Loucy (cell line): ENCODE results near the gene TNK1.

Experiments
- H2AFZ ChIP-seq: fragments of 200-600 bp; sonication (generic); 2 replicates; pipeline ENCODE4 v1.6.0; 2016; ENCODE audit warnings: antibody characterized with exemption, mild to moderate bottlenecking, low read length, moderate library complexity
- H3F3A ChIP-seq: fragments of 200-600 bp; 2 replicates; pipeline ENCODE4 v1.6.0; 2016; ENCODE audit warnings: antibody characterized with exemption, low read depth, mild to moderate bottlenecking
- H3K27me3 ChIP-seq: fragments of 200-600 bp; sonication (generic); 2 replicates; pipeline ENCODE4 v1.6.1; 2014; ENCODE audit warnings: low read length, mild to moderate bottlenecking; ENCODE audit not compliant: insufficient read depth, poor library complexity, severe bottlenecking
- H3K36me3 ChIP-seq: fragments of 200-600 bp; sonication (generic); 2 replicates; pipeline ENCODE4 v1.6.1; 2016; ENCODE audit warnings: low read length; ENCODE audit not compliant: insufficient read depth
- H3K4me1 ChIP-seq: fragments of 200-600 bp; sonication (generic); 2 replicates; pipeline ENCODE4 v1.5.1; 2014; ENCODE audit warnings: low read length, mild to moderate bottlenecking; ENCODE audit not compliant: insufficient read depth, poor library complexity, severe bottlenecking
- H3K4me2 ChIP-seq: fragments of 200-600 bp; sonication (generic); 2 replicates; pipeline ENCODE4 v1.6.0; 2014; ENCODE audit warnings: antibody characterized with exemption, low read length, low read depth, mild to moderate bottlenecking; ENCODE audit not compliant: poor library complexity, severe bottlenecking
- H3K4me3 ChIP-seq: fragments of 200-600 bp; sonication (generic); 2 replicates; pipeline ENCODE4 v1.5.1; 2014; ENCODE audit warnings: low read length, mild to moderate bottlenecking, mixed read lengths; ENCODE audit not compliant: poor library complexity, severe bottlenecking
- H3K79me2 ChIP-seq: fragments of 200-600 bp; sonication (generic); 2 replicates; pipeline ENCODE4 v1.6.1; 2014; ENCODE audit warnings: low read length; ENCODE audit not compliant: insufficient read depth
- H3K9ac ChIP-seq: fragments of 200-600 bp; sonication (generic); 2 replicates; pipeline ENCODE4 v1.6.0; 2014; ENCODE audit warnings: mild to moderate bottlenecking, low read depth, low read length, moderate library complexity; ENCODE audit not compliant: poor library complexity, severe bottlenecking
- H3K9me2 ChIP-seq: fragments of 200-600 bp; sonication (generic); replicated peaks from 2 replicates; pipeline ENCODE4 v1.6.1; 2016; ENCODE audit warnings: low read depth, low read length, mixed read lengths
- H3K9me3 ChIP-seq: fragments of 200-600 bp; sonication (generic); 2 replicates; pipeline ENCODE4 v1.6.1; 2014; ENCODE audit warnings: mild to moderate bottlenecking, antibody characterized with exemption, low read length, low read depth; ENCODE audit not compliant: insufficient read depth
- H4K20me1 ChIP-seq: fragments of 200-600 bp; sonication (generic); 2 replicates; pipeline ENCODE4 v1.6.0; 2014; ENCODE audit warnings: antibody characterized with exemption, low read length, mild to moderate bottlenecking; ENCODE audit not compliant: insufficient read depth, poor library complexity, severe bottlenecking
- CTCF ChIP-seq: fragments of 200-600 bp; sonication (generic); conservative IDR thresholded peaks from 2 replicates; pipeline ENCODE4 v1.5.1; 2014; ENCODE audit warnings: mild to moderate bottlenecking, antibody characterized with exemption, low read length
- EZH2phosphoT487 ChIP-seq: fragments of 200-600 bp; IDR thresholded peaks from 2 replicates; pipeline ENCODE4 v1.6.1; 2018; ENCODE audit warnings: antibody characterized with exemption, mild to moderate bottlenecking, moderate library complexity, borderline replicate concordance

Gene TNK1

GRCh38 chr17:7384489-7385081 is 3.7 kb downstream of the TNK1 start:
- Histone ChIP-seq H3K9me3 (no peaks in the 10 kb centered on the region), H3K4me1 (no peaks in the 10 kb centered on the region), H2AFZ (peak overlapping the region; percentile 59; the same call in 1 of the 2 replicates), H3K4me3 (peak overlapping the region; percentile 57), H3F3A (no peaks in the 10 kb centered on the region), H3K27me3 (no peaks in the 10 kb centered on the region), H4K20me1 (no peaks in the 10 kb centered on the region), H3K79me2 (no peaks in the 10 kb centered on the region), H3K36me3 (no peaks in the 10 kb centered on the region), H3K9me2 (no peaks in the 10 kb centered on the region), H3K9ac (no peak overlapping the region), H3K4me2 (peak overlapping the region; percentile 54)
- no peak for TF ChIP-seq CTCF
- TF ChIP-seq EZH2phosphoT487: no peak

- Histone ChIP-seq H2AFZ (no peak overlapping the region), H3K36me3 (no peaks in the 10 kb centered on the region), H3F3A (no peaks in the 10 kb centered on the region), H3K9me2 (no peaks in the 10 kb centered on the region), H3K27me3 (no peaks in the 10 kb centered on the region), H3K79me2 (no peaks in the 10 kb centered on the region), H3K4me2 (no peak overlapping the region), H4K20me1 (no peaks in the 10 kb centered on the region), H3K9me3 (no peaks in the 10 kb centered on the region), H3K4me1 (peaks cover 6% of the 10 kb centered on the region), H3K4me3 (no peak overlapping the region), H3K9ac (no peak overlapping the region)
- no peak for TF ChIP-seq EZH2phosphoT487
- TF ChIP-seq CTCF: no peak
Observed at GRCh38 chr17:7388856-7389255, 8.0 kb downstream of the TNK1 start.

- H3K9me3 ChIP-seq: no peaks in the 10 kb centered on the region
- no peaks in the 10 kb centered on the region for H3K36me3 ChIP-seq
- no peak overlapping the region for H3K4me3 ChIP-seq
- H4K20me1 ChIP-seq: no peaks in the 10 kb centered on the region
- no peaks in the 10 kb centered on the region for H3K79me2 ChIP-seq
- H2AFZ ChIP-seq: no peak overlapping the region
- no peaks in the 10 kb centered on the region for H3K9me2 ChIP-seq
- H3F3A ChIP-seq: no peaks in the 10 kb centered on the region
- TF ChIP-seq CTCF (no peak), EZH2phosphoT487 (no peak)
- peaks cover 14% of the 10 kb centered on the region for H3K4me1 ChIP-seq
- H3K4me2 ChIP-seq: no peak overlapping the region
- no peak overlapping the region for H3K9ac ChIP-seq
- H3K27me3 ChIP-seq: no peaks in the 10 kb centered on the region
Observed at GRCh38 chr17:7389924-7390910, 9.3 kb downstream of the TNK1 start.
